ENCODE measurements around the gene THSD1.

THSD1 gene

GRCh38 chr13:52394586-52394985, 11.4 kb downstream of the THSD1 start:
- H3K4me3 ChIP-seq (ENCODE audit: low read length) = no peak overlapping the region
- TF ChIP-seq CTCF (conservative IDR thresholded peaks at IDR 0.05; ENCODE audit: low read depth, low read length) = no peak
- no peak for DNase-seq (ENCODE audit: low read depth)

GRCh38 chr13:52393572-52394357, 12.2 kb downstream of the THSD1 start:
- TF ChIP-seq CTCF (conservative IDR thresholded peaks at IDR 0.05; ENCODE audit: low read depth, low read length) = no peak
- DNase-seq (ENCODE audit: low read depth) = no peak
- H3K4me3 ChIP-seq (ENCODE audit: low read length) = no peak overlapping the region

GRCh38 chr13:52387721-52388120, 18.3 kb downstream of the THSD1 start:
- DNase-seq (ENCODE audit: low read depth) = no peak
- no peak for TF ChIP-seq CTCF (conservative IDR thresholded peaks at IDR 0.05; ENCODE audit: low read depth, low read length)
- H3K4me3 ChIP-seq (ENCODE audit: low read length) = no peak overlapping the region

- H3K4me3 ChIP-seq (ENCODE audit: low read length) = no peak overlapping the region
- TF ChIP-seq CTCF (conservative IDR thresholded peaks at IDR 0.05; ENCODE audit: low read depth, low read length) = no peak
Observed at GRCh38 chr13:52385870-52386269, 20.1 kb downstream of the THSD1 start.

GRCh38 chr13:52383366-52383765, 22.6 kb downstream of the THSD1 start:
- no peak for TF ChIP-seq CTCF (conservative IDR thresholded peaks at IDR 0.05; ENCODE audit: low read depth, low read length)
- no peak overlapping the region for H3K4me3 ChIP-seq (ENCODE audit: low read length)
- no peak for DNase-seq (ENCODE audit: low read depth)

More at GRCh38 chr13:52385870-52386269, 20.1 kb downstream of the THSD1 start:
- DNase-seq (ENCODE audit: low read depth) = no peak

- no peak overlapping the region for H3K4me3 ChIP-seq (ENCODE audit: low read length)
- TF ChIP-seq CTCF (conservative IDR thresholded peaks at IDR 0.05; ENCODE audit: low read depth, low read length) = no peak
- DNase-seq (ENCODE audit: low read depth) = no peak
Observed at GRCh38 chr13:52378312-52378711, 27.7 kb downstream of the THSD1 start.

GRCh38 chr13:52377898-52378297, 28.1 kb downstream of the THSD1 start:
- no peak for TF ChIP-seq CTCF (conservative IDR thresholded peaks at IDR 0.05; ENCODE audit: low read depth, low read length)

More at GRCh38 chr13:52377898-52378297, 28.1 kb downstream of the THSD1 start:
- H3K4me3 ChIP-seq (ENCODE audit: low read length) = no peak overlapping the region
- DNase-seq (ENCODE audit: low read depth) = no peak
